HepG2 (cell line): ENCODE measurements around the gene CHST12. TPM values are rescaled to one million over a fixed set of nuclear protein-coding genes. Genes with fewer than 3 reads are reported as not detected.

ENCODE experiments used
- ATAC-seq: fragments of 200-7000 bp; cut with Tn5 transposase; 3 replicates; pipeline ENCODE4 v1.9.1; 2020; ENCODE audit warnings: mild to moderate bottlenecking, moderate library complexity
- BruUV-seq: library from RNA; stranded (reverse); fragments of 400-500 nt; replicated peaks from 2 replicates; lab custom pipeline; 2021; lab: Mats Ljungman, UMichigan
- CTCF ChIA-PET: fragments of 300-600 bp; formaldehyde crosslinking; extraction: SDS; loops from one replicate; lab custom pipeline; 2021; ENCODE audit warnings: low total read pairs, inconsistent platforms, low intra/inter-chr PET ratio; lab: Yijun Ruan, JAX
- POLR2A ChIA-PET: fragments of 350-600 bp; sonication (Branson Sonifier 250); formaldehyde crosslinking; loops from one replicate; lab custom pipeline; 2020; ENCODE audit warnings: antibody characterized with exemption, inconsistent platforms; lab: Yijun Ruan, JAX
- DNase-seq: peaks from one replicate; pipeline ENCODE4 v3.0.0-alpha.2; 2015; ENCODE audit warnings: low spot score
- FAIRE-seq: peaks from 3 replicates; lab custom pipeline; 2011; peaks lifted over from hg19 to GRCh38; lab: Jason Lieb, UNC
- H2AFZ ChIP-seq: one replicate; pipeline ENCODE4 v1.6.1; 2011; ENCODE audit warnings: low read length, inconsistent platforms
- H3K27ac ChIP-seq: fragments of 300-600 bp; 3 replicates; pipeline ENCODE4 v1.8.0; 2011; ENCODE audit warnings: mixed run types, mild to moderate bottlenecking, mixed read lengths, low read length, inconsistent platforms; ENCODE audit not compliant: insufficient read depth; ENCODE audit errors: extremely low read length
- H3K27me3 ChIP-seq, 2 experiments: fragments of 200-600 bp in 1 of 2; 2 replicates in 1 of 2; 3 replicates in 1 of 2; pipeline versions ENCODE4 v1.6.0 to v1.8.0; 2011; ENCODE audit warnings: low read length in 2 of 2, mild to moderate bottlenecking in 2 of 2, moderate library complexity in 2 of 2, inconsistent platforms in 1 of 2; ENCODE audit not compliant: insufficient read depth in 2 of 2, control insufficient read depth in 1 of 2
- H3K36me3 ChIP-seq, 2 experiments: fragments of 200-600 bp in 1 of 2; replicated peaks in 1 of 2; 2 replicates in 1 of 2; 3 replicates in 1 of 2; pipeline versions ENCODE4 v1.5.1 to v1.8.0; 2011; ENCODE audit warnings: low read length in 2 of 2, inconsistent platforms in 1 of 2; ENCODE audit not compliant: insufficient read depth in 2 of 2, control insufficient read depth in 1 of 2
- H3K4me1 ChIP-seq: 2 replicates; pipeline ENCODE4 v1.5.1; 2012; ENCODE audit warnings: low read length, inconsistent platforms; ENCODE audit not compliant: insufficient read depth
- H3K4me2 ChIP-seq: 2 replicates; pipeline ENCODE4 v1.6.0; 2011; ENCODE audit warnings: low read depth, low read length, inconsistent platforms
- H3K4me3 ChIP-seq, 3 experiments: fragments of 200-600 bp in 1 of 3; sonication (generic), shearing (Covaris generic) in 1 of 3; replicated peaks in 1 of 3; 2 replicates each; pipeline ENCODE4 v1.5.1; 2011 to 2016; ENCODE audit warnings: low read length in 3 of 3, inconsistent platforms in 2 of 3, low read depth in 2 of 3, mild to moderate bottlenecking in 2 of 3, control low read depth in 1 of 3, mixed read lengths in 1 of 3; ENCODE audit not compliant: insufficient read depth in 1 of 3
- H3K79me2 ChIP-seq: one replicate; pipeline ENCODE4 v1.6.1; 2011; ENCODE audit warnings: low read length, inconsistent platforms; ENCODE audit not compliant: insufficient read depth
- H3K9ac ChIP-seq: 2 replicates; pipeline ENCODE4 v1.6.0; 2011; ENCODE audit warnings: mild to moderate bottlenecking, low read depth, low read length, inconsistent platforms; ENCODE audit not compliant: insufficient read depth
- H3K9me3 ChIP-seq: 2 replicates; pipeline ENCODE4 v1.5.1; 2012; ENCODE audit warnings: mild to moderate bottlenecking, low read length
- H4K20me1 ChIP-seq: 2 replicates; pipeline ENCODE4 v1.6.0; 2011; ENCODE audit warnings: inconsistent platforms, mild to moderate bottlenecking, low read length, moderate library complexity; ENCODE audit not compliant: insufficient read depth
- ATAD3A ChIP-seq: sonication (generic); formaldehyde crosslinking; IDR thresholded peaks from 2 replicates; pipeline ENCODE4 v1.4.0; 2020; ENCODE audit warnings: missing genetic modification reagents
- FOXJ3 ChIP-seq: sonication (generic); formaldehyde crosslinking; IDR thresholded peaks from 2 replicates; pipeline ENCODE4 v1.4.0; 2020; ENCODE audit warnings: missing genetic modification reagents, mild to moderate bottlenecking, borderline replicate concordance
- GATAD2A ChIP-seq: IDR thresholded peaks from 2 replicates; pipeline ENCODE4 v1.6.1; 2016
- GLI4 ChIP-seq: sonication (generic); formaldehyde crosslinking; IDR thresholded peaks from 2 replicates; pipeline ENCODE4 v1.5.1; 2020; ENCODE audit warnings: missing genetic modification reagents, mild to moderate bottlenecking, moderate library complexity, borderline replicate concordance
- GMEB2 ChIP-seq: IDR thresholded peaks from 2 replicates; pipeline ENCODE4 v1.6.1; 2016; ENCODE audit warnings: missing biosample characterization, missing genetic modification reagents, low read depth
- MXD4 ChIP-seq: IDR thresholded peaks from 2 replicates; pipeline ENCODE4 v1.6.1; 2016; ENCODE audit warnings: mild to moderate bottlenecking, missing biosample characterization, missing genetic modification reagents
- RCOR2 ChIP-seq: IDR thresholded peaks from 2 replicates; pipeline ENCODE4 v1.6.1; 2016; ENCODE audit warnings: missing biosample characterization, missing genetic modification reagents
- SATB2 ChIP-seq: sonication (generic); formaldehyde crosslinking; IDR thresholded peaks from 2 replicates; pipeline ENCODE4 v1.5.0; 2020; ENCODE audit warnings: missing genetic modification reagents
- SNAPC2 ChIP-seq: sonication (generic); formaldehyde crosslinking; IDR thresholded peaks from 2 replicates; pipeline ENCODE4 v1.8.1; 2022; ENCODE audit warnings: mild to moderate bottlenecking, missing genetic modification reagents
- SOX6 ChIP-seq, 2 experiments: fragments of 450-650 bp in 1 of 2; sonication (generic) in 1 of 2; formaldehyde crosslinking in 1 of 2; IDR thresholded peaks; 2 replicates each; pipeline versions ENCODE4 v1.4.0 to v1.6.1; 2017 to 2020; ENCODE audit warnings: antibody characterized with exemption in 1 of 2, mild to moderate bottlenecking in 1 of 2, missing genetic modification reagents in 1 of 2
- ZNF274 ChIP-seq: sonication (generic); formaldehyde crosslinking; IDR thresholded peaks from 2 replicates; pipeline ENCODE4 v1.5.1; 2020; ENCODE audit warnings: mild to moderate bottlenecking, missing genetic modification reagents
- ZNF3 ChIP-seq: IDR thresholded peaks from 2 replicates; pipeline ENCODE4 v1.7.0; 2017; ENCODE audit warnings: inconsistent platforms
- ZNF383 ChIP-seq: sonication (generic); formaldehyde crosslinking; IDR thresholded peaks from 2 replicates; pipeline ENCODE4 v1.4.0; 2020; ENCODE audit warnings: missing genetic modification reagents, mild to moderate bottlenecking, borderline replicate concordance
- ZNF773 ChIP-seq: sonication (generic); formaldehyde crosslinking; IDR thresholded peaks from 2 replicates; pipeline ENCODE4 v1.4.0; 2020; ENCODE audit warnings: missing genetic modification reagents, borderline replicate concordance
- WGBS: methylation state at CpG from one replicate; pipeline ENCODE4 v1.1.6; 2017; ENCODE audit warnings: low lambda C conversion rate; 5-methylcytosine and 5-hydroxymethylcytosine counted together
- in situ Hi-C: cut with HindIII; loops from 2 replicates; pipeline ENCODE4 v1.10.0; 2017; ENCODE audit warnings: low pct_unique_long_range_greater_than_20kb; ENCODE audit not compliant: extremely low pct_ligation_motif_present
- intact Hi-C: fragments of 100-400 bp; cut with micrococcal nuclease; formaldehyde crosslinking; loops from one replicate; pipeline ENCODE4 v1.10.0; 2022; ENCODE audit not compliant: unreplicated experiment
- polyA plus RNA-seq, 8 experiments: library from polyadenylated mRNA; depleted of rRNA in 3 of 8; stranded (reverse) in 7 of 8; unstranded in 1 of 8; fragments of >200 nt; fragmentation: Illumina TruSeq in 4 of 8; extraction: Trizol in 4 of 8; gene quantifications; 2 replicates each; pipeline versions ENCODE4 v1.2.1 to v1.2.3, GENCODE V29; 2011 to 2016; ENCODE audit warnings: low read depth in 4 of 8, missing spikeins in 1 of 8, mixed read lengths in 1 of 8; ENCODE audit not compliant: insufficient read depth in 1 of 8
- total RNA-seq, 5 experiments: library from RNA; depleted of rRNA; stranded (reverse); fragments of >200 nt; fragmentation: Illumina TruSeq; extraction: Trizol; gene quantifications; 2 replicates each; pipeline ENCODE4 v1.2.3, GENCODE V29; 2016; ENCODE audit warnings: low read depth in 1 of 5

CHST12 gene
- total and polyA plus RNA-seq, 2 of the 13 experiments (the other 11 are each of a cell fraction or from before 2014, with no cell fraction given) = 6.4 to 15.8 TPM

- POLR2A ChIA-PET = no interaction called here
- H3K36me3 ChIP-seq = no peaks in the 10 kb centered on the region
- no peak overlapping the region for H3K9ac ChIP-seq
- DNase-seq = no peak
- H4K20me1 ChIP-seq = no peaks in the 10 kb centered on the region
- no peak overlapping the region for H3K4me2 ChIP-seq
- no peaks in the 10 kb centered on the region for H3K27me3 ChIP-seq
- H3K4me3 ChIP-seq = no peak overlapping the region
- no peaks in the 10 kb centered on the region for H3K9me3 ChIP-seq
- no peak overlapping the region for H2AFZ ChIP-seq
- no peak for TF ChIP-seq SATB2 (CRISPR knock-in tag)
- TF ChIP-seq GLI4 (CRISPR knock-in tag) = no peak
- no peak for TF ChIP-seq FOXJ3
- TF ChIP-seq ATAD3A (CRISPR knock-in tag) = no peak
- no peak for TF ChIP-seq ZNF773 (CRISPR knock-in tag)
- TF ChIP-seq SNAPC2 (CRISPR knock-in tag) = no peak
- TF ChIP-seq ZNF3 (CRISPR knock-in tag) = no peak
- TF ChIP-seq MXD4 (CRISPR knock-in tag) = no peak
- TF ChIP-seq ZNF383 (CRISPR knock-in tag) = no peak
- no peak for TF ChIP-seq SOX6 (IDR thresholded peaks at IDR 0.05)
- TF ChIP-seq SOX6 (CRISPR knock-in tag; IDR thresholded peaks at IDR 0.05) = no peak
- no peak for TF ChIP-seq GATAD2A (CRISPR knock-in tag)
- no peak for TF ChIP-seq RCOR2 (CRISPR knock-in tag)
- TF ChIP-seq GMEB2 (CRISPR knock-in tag) = no peak
- TF ChIP-seq ZNF274 = no peak
- TF ChIP-seq, all 625 proteins: peak for 0
- FAIRE-seq = no peak
- CTCF ChIA-PET = no interaction called here
- Histone ChIP-seq H3K79me2 (peaks cover 28% of the 10 kb centered on the region), H3K27ac (no peak overlapping the region), H3K4me1 (peaks cover 42% of the 10 kb centered on the region)
- intact Hi-C loops (no loop called here), in situ Hi-C loops (no loop called here)
- no peak for ATAC-seq
- no TSS peak for BruUV-seq
- 96% methylated on average over 5 of the region's 5 CpGs for WGBS
These were observed 12.7 kb downstream of the CHST12 start for GRCh38 chr7:2416063-2416462.
